Mucosa of stomach (tissue), 1 donor: ENCODE data around the gene PSMB5.
"Not testable (repeated sequence)": the region's sequence is repeated elsewhere in the genome, so short reads cannot be mapped to it uniquely, and the experiment has no call there.

Source experiments
- H3K27me3 ChIP-seq: one replicate; pipeline ENCODE4 v1.7.0; 2013; ENCODE audit warnings: mild to moderate bottlenecking, low read length; ENCODE audit not compliant: control insufficient read depth, insufficient read depth
- H3K36me3 ChIP-seq: one replicate; pipeline ENCODE4 v1.7.0; 2013; ENCODE audit warnings: low read length; ENCODE audit not compliant: control insufficient read depth, insufficient read depth
- H3K4me1 ChIP-seq: one replicate; pipeline ENCODE4 v1.7.0; 2013; ENCODE audit warnings: mild to moderate bottlenecking, low read length; ENCODE audit not compliant: control insufficient read depth, insufficient read depth
- H3K4me3 ChIP-seq: one replicate; pipeline ENCODE4 v1.7.0; 2013; ENCODE audit warnings: low read length
- H3K9ac ChIP-seq: one replicate; pipeline ENCODE4 v1.7.0; 2013; ENCODE audit warnings: mild to moderate bottlenecking, low read length, moderate library complexity
- H3K9me3 ChIP-seq: one replicate; pipeline ENCODE4 v1.7.0; 2013; ENCODE audit warnings: mild to moderate bottlenecking, low read length, moderate library complexity; ENCODE audit not compliant: control insufficient read depth
- donor health status: Pancreatic carcinoma.

PSMB5 gene

DNA sequence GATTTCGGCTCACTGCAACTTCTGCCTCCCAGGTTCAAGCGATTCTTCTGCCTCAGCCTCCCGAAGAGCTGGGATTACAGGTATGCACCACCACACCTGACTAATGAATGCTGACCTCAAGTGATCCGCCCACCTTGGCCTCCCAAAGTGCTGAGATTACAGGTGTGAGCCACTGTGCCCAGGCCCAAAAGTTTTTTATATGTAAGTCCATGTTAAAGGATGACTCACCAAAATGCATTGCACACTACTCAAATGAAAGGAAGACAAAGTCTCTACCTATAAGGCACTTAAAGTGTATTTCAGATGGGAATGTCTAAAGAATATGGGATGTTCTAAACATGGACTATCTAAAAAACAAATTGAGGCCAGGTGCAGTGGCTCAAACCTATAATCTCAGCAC is 30.4 kb downstream of the PSMB5 start:
- H3K36me3 ChIP-seq, H3K27me3 ChIP-seq, H3K9ac ChIP-seq, H3K9me3 ChIP-seq, H3K4me3 ChIP-seq: not testable (repeated sequence)
- H3K4me1 ChIP-seq, result peaks cover 13% of the 10 kb centered on the region

DNA sequence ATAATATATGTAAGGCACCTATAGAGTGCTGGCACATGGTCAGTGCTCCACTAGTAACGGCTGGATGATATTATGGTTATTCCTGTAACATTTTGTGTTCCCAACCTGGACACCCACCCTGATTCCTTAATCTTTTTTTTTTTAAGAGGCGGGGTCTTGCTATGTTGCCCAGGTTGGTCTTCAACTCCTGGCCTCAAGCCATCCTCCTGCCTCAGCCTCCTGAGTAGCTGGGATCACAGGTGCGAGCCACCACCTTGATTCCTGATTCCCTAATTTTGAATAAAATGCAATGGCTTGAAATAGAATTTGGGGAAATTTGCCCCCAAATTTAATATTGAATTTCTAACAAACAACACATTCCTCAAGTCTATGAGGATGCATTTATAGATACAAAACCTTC is 32.1 kb downstream of the PSMB5 start:
- no peak overlapping the region for H3K4me3 ChIP-seq
- H3K9me3 ChIP-seq, result no peaks in the 10 kb centered on the region
- no peak overlapping the region for H3K9ac ChIP-seq
- no peaks in the 10 kb centered on the region for H3K36me3 ChIP-seq
- no peaks in the 10 kb centered on the region for H3K27me3 ChIP-seq
- H3K4me1 ChIP-seq, result peaks cover 28% of the 10 kb centered on the region

DNA sequence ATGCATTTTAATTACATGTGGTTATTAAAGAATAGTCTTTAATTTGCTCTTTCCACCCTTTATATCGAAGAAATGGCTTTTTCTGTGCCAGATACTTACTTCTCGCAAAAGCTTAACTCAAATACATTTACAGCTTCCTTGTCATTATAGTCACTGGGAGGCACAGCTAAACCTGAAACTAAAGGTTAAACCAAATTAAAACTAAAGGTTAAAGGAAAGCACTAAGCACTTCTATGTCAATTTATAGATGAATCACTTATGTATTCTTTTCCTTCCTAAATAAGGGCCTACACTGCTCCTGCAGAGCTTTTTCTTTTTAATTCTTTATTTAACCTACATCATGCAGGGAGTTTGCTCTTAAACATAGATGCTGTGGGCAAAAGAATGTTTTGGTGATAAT is 33.8 kb downstream of the PSMB5 start:
- H3K36me3 ChIP-seq, result no peaks in the 10 kb centered on the region
- no peak overlapping the region for H3K9ac ChIP-seq
- H3K4me1 ChIP-seq, result peaks cover 26% of the 10 kb centered on the region
- H3K27me3 ChIP-seq, result no peaks in the 10 kb centered on the region
- H3K9me3 ChIP-seq, result no peaks in the 10 kb centered on the region
- H3K4me3 ChIP-seq, result no peak overlapping the region

DNA sequence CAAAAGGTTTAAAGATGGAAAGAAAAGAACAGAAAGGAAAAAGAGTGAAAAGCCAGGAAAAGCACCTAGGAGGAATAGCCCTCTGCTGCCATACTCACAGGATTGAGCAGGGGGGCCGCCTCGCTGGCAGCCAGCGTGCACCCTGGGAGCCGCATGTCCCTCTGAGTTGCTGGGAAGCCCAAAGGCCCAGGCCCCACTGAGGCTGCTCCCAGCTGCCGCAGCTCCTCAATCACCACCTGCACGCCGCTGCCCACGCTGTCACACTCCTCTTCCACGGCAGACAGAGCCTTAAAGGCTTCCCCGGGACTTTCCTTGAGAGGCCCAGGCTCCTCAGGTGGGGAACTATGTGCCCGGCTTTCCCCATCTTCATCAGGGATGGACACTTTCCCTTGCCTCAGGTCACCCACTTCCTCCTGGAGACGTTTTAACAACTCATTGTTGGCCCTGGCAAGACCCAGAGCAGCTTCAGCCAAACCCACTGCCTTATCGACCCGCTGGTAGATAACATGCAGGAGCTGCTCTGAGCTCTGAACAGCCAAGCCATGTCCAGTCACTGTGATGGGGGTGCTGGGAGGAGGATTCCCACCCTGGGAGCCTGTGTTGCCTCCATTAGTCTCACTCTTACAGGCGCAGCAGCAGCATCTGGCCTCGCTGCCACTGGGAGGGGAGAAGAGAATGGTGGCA is 36.2 kb downstream of the PSMB5 start:
- H3K4me3 ChIP-seq, result no peak overlapping the region
- no peak overlapping the region for H3K9ac ChIP-seq
- no peaks in the 10 kb centered on the region for H3K9me3 ChIP-seq
- no peaks in the 10 kb centered on the region for H3K27me3 ChIP-seq
- no peaks in the 10 kb centered on the region for H3K36me3 ChIP-seq
- H3K4me1 ChIP-seq, result peaks cover 26% of the 10 kb centered on the region

DNA sequence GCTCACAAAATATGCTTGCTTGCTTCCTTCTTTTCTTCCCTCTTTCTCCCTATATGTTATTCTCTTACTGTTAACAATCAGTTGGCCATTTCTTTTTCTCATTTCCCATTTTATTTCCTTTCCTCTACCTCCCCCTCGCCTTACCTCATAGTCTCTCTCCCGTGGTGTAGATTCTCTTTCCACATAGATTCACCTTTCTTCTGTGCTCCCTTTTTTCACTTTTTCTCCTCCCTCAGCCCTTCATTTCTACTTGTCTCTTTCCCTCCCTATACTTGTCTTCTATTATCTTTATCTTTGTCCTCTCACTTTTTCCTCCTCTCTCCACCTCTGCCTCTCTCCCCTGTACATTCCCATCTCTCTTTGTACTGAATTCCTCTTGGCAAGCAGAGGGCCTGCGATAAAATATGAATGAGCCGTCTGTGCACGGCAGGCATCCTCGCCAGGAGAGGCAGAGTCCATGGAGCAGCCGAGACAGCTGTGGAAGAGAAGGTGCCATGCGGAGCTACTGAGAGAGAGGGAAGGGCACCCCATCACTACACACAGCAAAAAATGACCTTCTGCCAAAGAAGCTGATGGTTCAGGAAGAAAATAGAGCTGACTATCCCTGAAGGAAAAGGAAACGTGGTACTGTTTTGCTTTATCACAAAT is 36.9 kb downstream of the PSMB5 start:
- H3K9ac ChIP-seq, result no peak overlapping the region

DNA sequence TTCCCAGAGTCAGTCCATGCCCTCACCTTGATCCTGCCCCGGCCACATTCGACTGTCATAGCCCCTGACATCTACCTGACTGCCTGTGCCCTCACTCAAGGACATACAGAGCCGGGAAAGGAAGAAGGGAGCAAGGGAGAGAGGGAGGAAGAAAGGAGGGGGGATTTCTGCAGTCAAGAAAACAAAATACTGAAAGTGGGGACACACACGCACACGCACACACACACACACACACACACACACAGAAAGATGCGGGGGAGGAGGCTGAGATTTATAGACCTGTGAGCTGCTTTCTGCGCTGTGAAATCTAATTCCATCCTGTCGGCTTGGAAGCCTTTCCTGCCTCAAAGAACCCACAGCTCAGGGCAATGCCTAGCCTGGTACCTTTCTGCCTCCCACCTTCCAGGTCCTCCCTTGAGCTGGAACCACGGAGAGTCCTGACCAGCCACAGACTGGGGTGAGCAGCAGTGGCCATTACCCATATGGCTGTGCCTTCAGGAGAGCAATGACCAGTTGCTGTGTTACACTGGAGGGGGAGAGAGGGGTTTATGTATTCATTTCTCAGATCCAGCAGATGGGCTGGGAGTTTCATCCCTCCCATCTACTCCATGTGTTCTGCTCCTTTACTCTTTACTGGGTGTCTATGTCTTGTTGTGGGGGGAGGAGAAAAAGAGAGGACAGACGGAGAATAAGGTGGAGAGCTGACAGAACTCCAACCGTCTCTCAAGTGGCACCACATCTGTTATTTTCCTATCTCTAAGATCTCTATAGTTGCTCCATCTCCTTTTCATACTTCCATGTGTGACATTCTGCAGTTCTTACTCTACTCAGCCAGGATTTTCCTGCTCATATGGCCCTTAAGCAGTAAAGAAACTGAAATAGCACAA is 37.7 kb downstream of the PSMB5 start:
- Histone ChIP-seq H3K4me3 (no peak overlapping the region), H3K9me3 (no peaks in the 10 kb centered on the region), H3K9ac (no peak overlapping the region), H3K27me3 (no peaks in the 10 kb centered on the region), H3K4me1 (peaks cover 26% of the 10 kb centered on the region), H3K36me3 (no peaks in the 10 kb centered on the region)

More for the DNA sequence above, 36.9 kb downstream of the PSMB5 start:
- Histone ChIP-seq H3K9me3 (no peaks in the 10 kb centered on the region), H3K4me1 (peaks cover 26% of the 10 kb centered on the region), H3K4me3 (no peak overlapping the region), H3K27me3 (no peaks in the 10 kb centered on the region), H3K36me3 (no peaks in the 10 kb centered on the region)

DNA sequence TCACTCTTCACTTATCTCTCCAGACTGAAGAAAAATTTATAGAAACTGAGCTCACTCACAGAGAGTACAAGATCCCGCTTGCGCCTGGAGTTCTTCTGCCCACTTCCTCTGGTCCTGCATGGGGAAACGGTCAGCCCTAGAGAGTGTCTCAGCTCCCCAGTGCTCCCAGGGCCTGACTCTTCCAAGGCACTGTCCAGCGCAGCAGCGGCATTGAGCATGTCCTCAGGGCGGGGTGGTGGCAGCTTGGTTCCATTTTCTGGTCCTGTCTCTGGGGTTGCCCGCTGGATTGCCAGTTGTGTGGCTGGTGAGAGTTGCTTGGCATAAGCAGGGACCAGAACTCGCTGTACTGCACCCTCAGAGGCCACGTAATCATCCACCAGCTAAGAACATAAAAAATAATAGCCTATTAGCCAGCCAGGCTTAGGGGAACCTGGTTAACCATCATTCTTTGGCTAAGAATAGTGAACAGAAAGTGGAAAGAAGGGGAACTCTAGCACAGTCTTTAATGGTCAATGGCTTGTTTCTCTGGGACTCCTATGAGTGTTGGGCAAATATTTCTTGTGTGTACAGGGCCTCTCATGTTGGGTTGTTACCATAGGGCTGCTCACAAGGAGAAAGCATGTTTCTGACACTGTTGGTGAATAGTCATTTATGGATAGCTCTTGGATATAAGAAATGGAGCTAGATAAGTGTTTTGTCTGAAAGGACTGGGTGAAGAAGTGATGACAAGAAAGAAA is 38.6 kb downstream of the PSMB5 start:
- no peak overlapping the region for H3K9ac ChIP-seq
- H3K4me1 ChIP-seq, result peaks cover 26% of the 10 kb centered on the region
- H3K36me3 ChIP-seq, result no peaks in the 10 kb centered on the region
- no peak overlapping the region for H3K4me3 ChIP-seq
- H3K27me3 ChIP-seq, result no peaks in the 10 kb centered on the region
- H3K9me3 ChIP-seq, result no peaks in the 10 kb centered on the region

DNA sequence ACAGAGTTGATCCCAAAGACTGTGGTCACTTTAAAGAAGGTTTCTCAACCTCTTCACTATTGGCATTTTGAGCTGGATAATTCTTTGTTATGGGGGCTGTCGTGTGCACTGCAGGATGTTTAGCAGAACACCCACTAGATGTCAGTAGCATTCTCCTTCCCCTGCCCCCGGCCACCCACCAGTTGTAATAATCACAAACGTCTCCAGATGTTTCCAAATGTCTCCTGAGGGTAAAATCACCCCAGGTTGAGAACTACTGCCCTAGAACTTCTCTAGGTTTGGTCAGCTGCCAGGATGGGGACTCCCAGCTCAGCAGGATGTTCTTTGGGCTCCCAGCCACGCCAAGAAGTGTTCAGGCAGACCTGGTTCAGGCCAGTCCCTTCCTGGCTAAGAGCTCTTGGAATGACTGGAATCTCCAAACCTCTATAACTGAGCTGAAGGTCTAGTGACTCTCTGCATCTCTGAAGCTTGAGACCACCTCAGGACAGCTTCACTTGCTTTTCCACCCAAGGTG is 39.9 kb downstream of the PSMB5 start:
- no peak overlapping the region for H3K9ac ChIP-seq
- H3K27me3 ChIP-seq, result no peaks in the 10 kb centered on the region
- peaks cover 24% of the 10 kb centered on the region for H3K4me1 ChIP-seq
- H3K9me3 ChIP-seq, result no peaks in the 10 kb centered on the region
- no peak overlapping the region for H3K4me3 ChIP-seq
- H3K36me3 ChIP-seq, result no peaks in the 10 kb centered on the region

DNA sequence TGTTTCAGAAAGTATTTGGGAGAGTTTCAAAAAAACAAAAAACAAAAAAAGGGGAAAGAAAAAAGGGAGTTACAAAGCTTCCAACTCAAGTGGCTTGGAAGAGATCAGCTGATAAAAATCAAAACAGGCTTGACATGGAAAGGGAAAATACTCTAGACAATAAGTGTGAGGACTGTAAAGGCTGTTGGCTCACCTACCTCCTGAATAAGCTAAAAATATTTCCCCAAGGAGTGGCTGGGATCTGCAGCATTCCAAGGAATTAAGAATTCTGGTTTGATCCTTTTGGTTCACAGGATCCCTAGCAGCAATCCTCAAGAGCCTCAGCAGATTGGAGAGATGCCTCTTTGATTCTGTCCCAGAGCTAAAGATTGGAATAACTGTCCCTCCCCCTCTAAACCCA is 41.2 kb downstream of the PSMB5 start:
- peaks cover 12% of the 10 kb centered on the region for H3K4me1 ChIP-seq
- no peaks in the 10 kb centered on the region for H3K36me3 ChIP-seq
- no peak overlapping the region for H3K4me3 ChIP-seq
- no peaks in the 10 kb centered on the region for H3K9me3 ChIP-seq
- no peaks in the 10 kb centered on the region for H3K27me3 ChIP-seq
- H3K9ac ChIP-seq, result no peak overlapping the region

DNA sequence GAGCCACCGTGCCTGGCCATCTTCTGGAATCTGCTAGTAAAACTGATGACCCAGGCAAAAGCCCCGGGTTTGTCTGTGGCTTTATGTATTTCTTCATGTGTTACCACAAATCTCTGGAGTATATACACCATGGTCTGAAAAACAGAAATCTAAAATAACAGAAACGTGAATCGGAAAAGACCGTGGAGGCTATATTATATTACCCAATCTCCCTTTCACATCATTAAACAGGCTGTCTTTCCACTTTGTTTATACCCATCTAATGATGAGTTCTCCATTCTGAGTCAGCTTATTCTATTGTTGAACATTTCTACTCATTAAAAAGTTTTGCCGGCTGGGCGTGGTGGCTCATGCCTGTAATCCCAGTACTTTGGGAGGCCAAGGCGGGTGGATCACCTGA is 42.8 kb downstream of the PSMB5 start:
- H3K4me3 ChIP-seq, result no peak overlapping the region
- H3K9me3 ChIP-seq, result no peaks in the 10 kb centered on the region
- no peaks in the 10 kb centered on the region for H3K36me3 ChIP-seq
- no peaks in the 10 kb centered on the region for H3K27me3 ChIP-seq
- H3K9ac ChIP-seq, result no peak overlapping the region
- H3K4me1 ChIP-seq, result no peaks in the 10 kb centered on the region

DNA sequence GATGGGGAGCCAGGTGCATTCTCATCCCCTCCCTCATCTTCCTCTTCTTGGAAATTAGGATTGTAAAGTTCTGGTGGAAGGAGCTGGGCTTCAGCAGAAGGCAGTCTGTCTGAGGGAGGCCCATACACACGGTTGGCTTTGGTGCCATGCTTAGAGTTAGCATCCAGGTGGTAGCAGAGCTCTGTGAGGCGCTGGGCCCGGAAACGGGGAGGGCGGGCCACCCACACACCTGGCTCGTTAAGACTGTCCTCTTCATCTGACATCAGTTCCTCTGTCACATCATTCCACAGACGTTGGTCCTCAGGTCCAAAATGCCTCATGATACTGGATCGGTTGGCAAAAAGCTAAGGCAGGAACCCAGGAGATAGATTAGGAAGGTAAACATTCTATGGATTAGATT is 47.4 kb downstream of the PSMB5 start:
- Histone ChIP-seq H3K4me1 (no peaks in the 10 kb centered on the region), H3K36me3 (no peaks in the 10 kb centered on the region), H3K27me3 (no peaks in the 10 kb centered on the region), H3K9me3 (no peaks in the 10 kb centered on the region), H3K9ac (no peak overlapping the region), H3K4me3 (no peak overlapping the region)
